Ascending aorta (tissue), 2 donors: ENCODE measurements around the gene FIBP. TPM values are rescaled to one million over a fixed set of nuclear protein-coding genes. Genes with fewer than 3 reads are reported as not detected.
"Not testable (repeated sequence)": the region's sequence is repeated elsewhere in the genome, so short reads cannot be mapped to it uniquely, and the experiment has no call there.

Experiments
- DNase-seq, 2 donors: peaks; one replicate each; pipeline ENCODE4 v3.0.0-alpha.2; 2019; ENCODE audit warnings: low spot score in 2 of 2
- H3K27ac ChIP-seq, 2 donors: fragments of 200-600 bp; sonication (generic); one replicate each; pipeline ENCODE4 v1.5.1; 2016 to 2017; ENCODE audit warnings: mild to moderate bottlenecking in 1 of 2
- H3K27me3 ChIP-seq: fragments of 200-600 bp; sonication (generic); one replicate; pipeline ENCODE4 v1.5.1; 2017
- H3K36me3 ChIP-seq, 2 donors: fragments of 200-600 bp; sonication (generic); one replicate each; pipeline ENCODE4 v1.5.1; 2016
- H3K4me1 ChIP-seq, 2 donors: fragments of 200-600 bp; sonication (generic); one replicate each; pipeline ENCODE4 v1.5.1; 2016 to 2017; ENCODE audit warnings: mild to moderate bottlenecking in 1 of 2
- H3K4me3 ChIP-seq, 2 donors: fragments of 200-600 bp; sonication (generic); one replicate each; pipeline ENCODE4 v1.5.1; 2016 to 2017; ENCODE audit warnings: mild to moderate bottlenecking in 1 of 2
- H3K9me3 ChIP-seq, 2 donors: fragments of 200-600 bp; sonication (generic); one replicate each; pipeline ENCODE4 v1.5.1; 2016
- CTCF ChIP-seq, 3 experiments: fragments of 200-600 bp in 2 of 3; fragments of 450-650 bp in 1 of 3; sonication (generic) in 2 of 3; IDR thresholded peaks; one replicate each; pipeline ENCODE4 v1.5.1; 2016 to 2019; ENCODE audit warnings: antibody characterized with exemption in 3 of 3, mild to moderate bottlenecking in 1 of 3, moderate library complexity in 1 of 3
- intact Hi-C: fragments of 100-400 bp; cut with DNase I; formaldehyde crosslinking; loops from one replicate; pipeline ENCODE4 v1.15.1; 2023
- total RNA-seq: library from RNA; depleted of rRNA; stranded (reverse); fragments of >200 nt; gene quantifications from one replicate; pipeline ENCODE4 v1.1.0, GENCODE V29; 2016

Gene FIBP
- total RNA-seq, 1 donor from 2014 or later: 57.2 TPM

GRCh38 chr11:65897020-65897471, 8.8 kb upstream of the FIBP start:
- intact Hi-C loops: no loop called here
- H3K27ac ChIP-seq: peak overlapping the region; percentile 21 to 42

GRCh38 chr11:65896034-65896999, 8.0 kb upstream of the FIBP start:
- Histone ChIP-seq H3K27ac (peak overlapping the region; percentile 21 to 42), H3K27me3 (no peaks in the 10 kb centered on the region), H3K9me3 (no peaks in the 10 kb centered on the region), H3K36me3 (no peaks in the 10 kb centered on the region), H3K4me3 (no peak overlapping the region), H3K4me1 (peaks cover 17 to 42% of the 10 kb centered on the region in 2 donors)
- no peak for DNase-seq
- no peak for TF ChIP-seq CTCF (IDR thresholded peaks at IDR 0.05)
- intact Hi-C loops: no loop called here

More at GRCh38 chr11:65897020-65897471, 8.8 kb upstream of the FIBP start:
- no peak for DNase-seq
- no peak overlapping the region for H3K4me3 ChIP-seq
- no peaks in the 10 kb centered on the region for H3K27me3 ChIP-seq
- no peak for TF ChIP-seq CTCF (IDR thresholded peaks at IDR 0.05)
- H3K36me3 ChIP-seq: no peaks in the 10 kb centered on the region
- peaks cover 16 to 38% of the 10 kb centered on the region in 2 donors for H3K4me1 ChIP-seq
- H3K9me3 ChIP-seq: no peaks in the 10 kb centered on the region

GRCh38 chr11:65895482-65895981, 7.3 kb upstream of the FIBP start:
- peaks cover 17 to 38% of the 10 kb centered on the region in 2 donors for H3K4me1 ChIP-seq
- H3K27ac ChIP-seq: peak overlapping the region; percentile 12 to 21
- H3K4me3 ChIP-seq: no peak overlapping the region
- TF ChIP-seq CTCF (IDR thresholded peaks at IDR 0.05): no peak
- no peaks in the 10 kb centered on the region for H3K27me3 ChIP-seq
- no peaks in the 10 kb centered on the region for H3K36me3 ChIP-seq
- no peaks in the 10 kb centered on the region for H3K9me3 ChIP-seq
- intact Hi-C loops: no loop called here
- no peak for DNase-seq

GRCh38 chr11:65894034-65894591, 5.8 kb upstream of the FIBP start:
- intact Hi-C loops: no loop called here
- H3K9me3 ChIP-seq: no peaks in the 10 kb centered on the region
- H3K27ac ChIP-seq: peak overlapping the region; percentile 98
- peaks cover 17 to 31% of the 10 kb centered on the region in 2 donors for H3K4me1 ChIP-seq
- H3K4me3 ChIP-seq: peak overlapping the region in 1 of 2 donors; percentile 82
- H3K27me3 ChIP-seq: no peaks in the 10 kb centered on the region
- H3K36me3 ChIP-seq: no peaks in the 10 kb centered on the region
- TF ChIP-seq CTCF (IDR thresholded peaks at IDR 0.05): no peak
- DNase-seq: peak in 1 of 2 donors; percentile 70

- intact Hi-C loops: no loop called here
- no peak for TF ChIP-seq CTCF (IDR thresholded peaks at IDR 0.05)
- H3K4me3 ChIP-seq: peak overlapping the region; percentile 82 to 85
- DNase-seq: no peak
- H3K4me1 ChIP-seq: peaks cover 17 to 31% of the 10 kb centered on the region in 2 donors
- H3K9me3 ChIP-seq: no peaks in the 10 kb centered on the region
- no peaks in the 10 kb centered on the region for H3K36me3 ChIP-seq
- H3K27me3 ChIP-seq: no peaks in the 10 kb centered on the region
- H3K27ac ChIP-seq: peak overlapping the region; percentile 98
Observed at GRCh38 chr11:65892661-65893317, 4.5 kb upstream of the FIBP start.

GRCh38 chr11:65892137-65892540, 3.9 kb upstream of the FIBP start:
- Histone ChIP-seq H3K4me3 (peak overlapping the region; percentile 82 to 85), H3K27ac (peak overlapping the region; percentile 98), H3K4me1 (peaks cover 20 to 34% of the 10 kb centered on the region in 2 donors)
- DNase-seq, H3K27me3 ChIP-seq, H3K9me3 ChIP-seq, H3K36me3 ChIP-seq, intact Hi-C loops: not testable (repeated sequence)
